Ishikawa (cell line): Measurements from ENCODE around the gene AKAP1.

Experiments used
- CEBPB ChIP-seq: IDR thresholded peaks from 2 replicates; pipeline ENCODE4 v1.6.1; 2012
- CREB1 ChIP-seq: IDR thresholded peaks from 2 replicates; pipeline ENCODE4 v1.6.1; 2012; ENCODE audit warnings: low read depth
- EGR1 ChIP-seq: IDR thresholded peaks from 2 replicates; pipeline ENCODE4 v1.6.1; 2012
- EP300 ChIP-seq: IDR thresholded peaks from 2 replicates; pipeline ENCODE4 v1.6.1; 2012; ENCODE audit warnings: borderline replicate concordance
- FOXM1 ChIP-seq: IDR thresholded peaks from 2 replicates; pipeline ENCODE4 v1.6.1; 2012; ENCODE audit warnings: low read depth, borderline replicate concordance
- MAX ChIP-seq: IDR thresholded peaks from 2 replicates; pipeline ENCODE4 v1.6.1; 2012
- NFIC ChIP-seq: IDR thresholded peaks from 2 replicates; pipeline ENCODE4 v1.6.1; 2012
- RAD21 ChIP-seq: IDR thresholded peaks from 2 replicates; pipeline ENCODE4 v1.6.1; 2012; ENCODE audit warnings: low read depth
- REST ChIP-seq: IDR thresholded peaks from 2 replicates; pipeline ENCODE4 v1.6.1; 2012; ENCODE audit warnings: low read depth, mild to moderate bottlenecking
- TAF1 ChIP-seq: IDR thresholded peaks from 2 replicates; pipeline ENCODE4 v1.6.1; 2012; ENCODE audit warnings: low read depth, mild to moderate bottlenecking
- TCF12 ChIP-seq: IDR thresholded peaks from 2 replicates; pipeline ENCODE4 v1.6.1; 2012; ENCODE audit warnings: low read depth
- TEAD4 ChIP-seq: IDR thresholded peaks from 2 replicates; pipeline ENCODE4 v1.6.1; 2012
- USF1 ChIP-seq: IDR thresholded peaks from 2 replicates; pipeline ENCODE4 v1.6.1; 2012
- YY1 ChIP-seq: IDR thresholded peaks from 2 replicates; pipeline ENCODE4 v1.6.1; 2012; ENCODE audit warnings: low read depth
- ZBTB7A ChIP-seq: IDR thresholded peaks from 2 replicates; pipeline ENCODE4 v1.6.1; 2012; ENCODE audit warnings: low read depth

The AKAP1 gene

GRCh38 chr17:57110152-57110542 is 25.1 kb downstream of the AKAP1 start:
- no peak for TF ChIP-seq CREB1
- no peak for TF ChIP-seq USF1
- TF ChIP-seq FOXM1, result no peak
- TF ChIP-seq YY1, result no peak
- TF ChIP-seq MAX, result no peak
- no peak for TF ChIP-seq CEBPB

- TF ChIP-seq RAD21 (no peak), CREB1 (no peak), MAX (no peak), EGR1 (no peak), REST (no peak), FOXM1 (no peak), YY1 (no peak), TCF12 (no peak), TEAD4 (no peak)
Observed at GRCh38 chr17:57110579-57111325, 25.7 kb downstream of the AKAP1 start.

GRCh38 chr17:57111386-57111785 is 26.3 kb downstream of the AKAP1 start:
- TF ChIP-seq TCF12 (no peak), USF1 (no peak), YY1 (no peak), ZBTB7A (no peak), REST (no peak), FOXM1 (no peak), NFIC (no peak), EGR1 (no peak), TEAD4 (no peak), EP300 (no peak), MAX (no peak), CEBPB (no peak), TAF1 (no peak), RAD21 (no peak)

GRCh38 chr17:57113011-57113410 is 28.0 kb downstream of the AKAP1 start:
- no peak for TF ChIP-seq YY1
- no peak for TF ChIP-seq REST
- TF ChIP-seq RAD21, result no peak

- TF ChIP-seq REST, result no peak
- no peak for TF ChIP-seq RAD21
- no peak for TF ChIP-seq FOXM1
- TF ChIP-seq CREB1, result no peak
- TF ChIP-seq EP300, result no peak
- TF ChIP-seq USF1, result no peak
- no peak for TF ChIP-seq TAF1
- no peak for TF ChIP-seq EGR1
- no peak for TF ChIP-seq ZBTB7A
- TF ChIP-seq CEBPB, result no peak
- no peak for TF ChIP-seq TCF12
Observed at GRCh38 chr17:57113656-57114055, 28.6 kb downstream of the AKAP1 start.
